22Rv1 (cell line): ENCODE measurements around the gene LRRD1.

Source experiments
- ZFX ChIP-seq: fragments of 450-650 bp; IDR thresholded peaks from 2 replicates; pipeline ENCODE4 v1.6.1; 2017; ENCODE audit warnings: antibody characterized with exemption, borderline replicate concordance
- TF ChIP-seq, protein P1 (sequence below): fragments of 450-650 bp; IDR thresholded peaks from 2 replicates; pipeline ENCODE4 v1.5.1; 2017; ENCODE audit warnings: mild to moderate bottlenecking

DNA sequence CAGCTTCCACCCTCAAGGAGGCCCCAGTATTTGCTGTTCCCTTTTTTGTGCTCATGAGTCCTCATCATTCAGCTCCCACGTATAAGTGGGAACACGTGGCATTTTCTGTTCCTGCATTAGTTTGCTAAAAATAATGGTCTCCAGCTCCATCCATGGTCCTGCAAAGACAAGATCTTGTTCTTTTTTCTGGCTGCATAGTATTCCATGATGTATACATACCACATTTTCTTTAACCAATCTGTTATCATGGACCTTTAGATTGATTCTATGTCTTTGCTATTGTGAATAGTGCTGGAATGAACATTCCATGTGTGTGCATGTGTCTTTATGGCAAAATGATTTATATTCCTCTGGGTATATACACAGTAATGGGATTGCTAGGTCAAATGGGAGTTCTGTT lies 49.8 kb upstream of the LRRD1 start:
- TF ChIP-seq, protein P1, sequence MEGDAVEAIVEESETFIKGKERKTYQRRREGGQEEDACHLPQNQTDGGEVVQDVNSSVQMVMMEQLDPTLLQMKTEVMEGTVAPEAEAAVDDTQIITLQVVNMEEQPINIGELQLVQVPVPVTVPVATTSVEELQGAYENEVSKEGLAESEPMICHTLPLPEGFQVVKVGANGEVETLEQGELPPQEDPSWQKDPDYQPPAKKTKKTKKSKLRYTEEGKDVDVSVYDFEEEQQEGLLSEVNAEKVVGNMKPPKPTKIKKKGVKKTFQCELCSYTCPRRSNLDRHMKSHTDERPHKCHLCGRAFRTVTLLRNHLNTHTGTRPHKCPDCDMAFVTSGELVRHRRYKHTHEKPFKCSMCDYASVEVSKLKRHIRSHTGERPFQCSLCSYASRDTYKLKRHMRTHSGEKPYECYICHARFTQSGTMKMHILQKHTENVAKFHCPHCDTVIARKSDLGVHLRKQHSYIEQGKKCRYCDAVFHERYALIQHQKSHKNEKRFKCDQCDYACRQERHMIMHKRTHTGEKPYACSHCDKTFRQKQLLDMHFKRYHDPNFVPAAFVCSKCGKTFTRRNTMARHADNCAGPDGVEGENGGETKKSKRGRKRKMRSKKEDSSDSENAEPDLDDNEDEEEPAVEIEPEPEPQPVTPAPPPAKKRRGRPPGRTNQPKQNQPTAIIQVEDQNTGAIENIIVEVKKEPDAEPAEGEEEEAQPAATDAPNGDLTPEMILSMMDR = no peak
- TF ChIP-seq ZFX = no peak
